IMR-90 (cell line): ENCODE measurements around the gene TTC28. TPM values are rescaled to one million over a fixed set of nuclear protein-coding genes. Genes with fewer than 3 reads are reported as not detected.

Experiments used
- ATAC-seq: fragments of 200-7000 bp; cut with Tn5 transposase; 2 replicates; pipeline ENCODE4 v1.9.1; 2020; ENCODE audit warnings: low read depth, mild to moderate bottlenecking, moderate library complexity
- BruUV-seq: library from RNA; stranded (reverse); fragments of 400-500 nt; replicated peaks from 2 replicates; lab custom pipeline; 2021; lab: Mats Ljungman, UMichigan
- CTCF ChIA-PET: fragments of 300-600 bp; formaldehyde crosslinking; extraction: SDS; loops from one replicate; lab custom pipeline; 2021; ENCODE audit warnings: antibody characterized with exemption; lab: Yijun Ruan, JAX
- POLR2A ChIA-PET: fragments of 300-600 bp; sonication (Branson Sonifier 250); formaldehyde crosslinking; loops from one replicate; lab custom pipeline; 2022; ENCODE audit warnings: antibody characterized with exemption; ENCODE audit not compliant: unreplicated experiment; lab: Charles Lee
- DNase-seq: peaks from one replicate; pipeline ENCODE4 v3.0.0; 2013
- H2AFZ ChIP-seq: replicated peaks from 2 replicates; pipeline ENCODE3; 2013; ENCODE audit warnings: low read length, mild to moderate bottlenecking; ENCODE audit not compliant: poor library complexity
- H2AK5ac ChIP-seq: 2 replicates; pipeline ENCODE4 v1.6.1; 2013; ENCODE audit warnings: low read depth, low read length, inconsistent platforms
- H2AK9ac ChIP-seq: replicated peaks from 2 replicates; pipeline ENCODE3; 2013; ENCODE audit warnings: mild to moderate bottlenecking, low read depth, low read length, moderate library complexity; ENCODE audit not compliant: poor library complexity
- H2BK120ac ChIP-seq: 2 replicates; pipeline ENCODE4 v1.6.1; 2013; ENCODE audit warnings: low read depth, low read length, inconsistent platforms
- H2BK15ac ChIP-seq: 3 replicates; pipeline ENCODE4 v1.6.1; 2013; ENCODE audit warnings: low read depth, low read length, inconsistent platforms
- H2BK20ac ChIP-seq: 2 replicates; pipeline ENCODE4 v1.6.1; 2013; ENCODE audit warnings: low read depth, mild to moderate bottlenecking, inconsistent platforms, low read length, moderate library complexity
- H2BK5ac ChIP-seq: 2 replicates; pipeline ENCODE4 v1.6.1; 2013; ENCODE audit warnings: mild to moderate bottlenecking, low read depth, low read length, inconsistent platforms; ENCODE audit not compliant: poor library complexity, severe bottlenecking
- H3K14ac ChIP-seq: replicated peaks from 2 replicates; pipeline ENCODE4 v1.6.1; 2013; ENCODE audit warnings: low read depth, low read length, inconsistent platforms
- H3K18ac ChIP-seq: 2 replicates; pipeline ENCODE4 v1.6.1; 2013; ENCODE audit warnings: low read depth, low read length, control low read depth
- H3K23ac ChIP-seq: 2 replicates; pipeline ENCODE4 v1.6.1; 2013; ENCODE audit warnings: low read depth, low read length, inconsistent platforms
- H3K27ac ChIP-seq: 2 replicates; pipeline ENCODE4 v1.5.1; 2013; ENCODE audit warnings: mild to moderate bottlenecking, control low read depth, low read length; ENCODE audit not compliant: insufficient read depth
- H3K27me3 ChIP-seq: 2 replicates; pipeline ENCODE4 v1.6.1; 2013; ENCODE audit warnings: low read length; ENCODE audit not compliant: control insufficient read depth, insufficient read depth
- H3K36me3 ChIP-seq: 2 replicates; pipeline ENCODE4 v1.6.1; 2013; ENCODE audit warnings: low read length, mixed read lengths; ENCODE audit not compliant: control insufficient read depth, insufficient read depth
- H3K4ac ChIP-seq: 2 replicates; pipeline ENCODE4 v1.6.1; 2013; ENCODE audit warnings: low read depth, low read length, inconsistent platforms
- H3K4me1 ChIP-seq: 2 replicates; pipeline ENCODE4 v1.6.1; 2013; ENCODE audit warnings: low read length, mixed read lengths; ENCODE audit not compliant: control insufficient read depth, insufficient read depth
- H3K4me2 ChIP-seq: 2 replicates; pipeline ENCODE4 v1.6.1; 2013; ENCODE audit warnings: low read depth, mild to moderate bottlenecking, control low read depth, low read length, moderate library complexity
- H3K4me3 ChIP-seq: 2 replicates; pipeline ENCODE4 v1.5.1; 2013; ENCODE audit warnings: low read depth, mild to moderate bottlenecking, control low read depth, low read length, moderate library complexity; ENCODE audit not compliant: insufficient read depth
- H3K56ac ChIP-seq: 2 replicates; pipeline ENCODE4 v1.6.1; 2013; ENCODE audit warnings: low read length, inconsistent platforms; ENCODE audit not compliant: insufficient read depth; ENCODE audit errors: extremely low read depth
- H3K79me1 ChIP-seq, 2 experiments: 2 replicates each; pipeline ENCODE4 v1.6.1; 2013; ENCODE audit warnings: low read length in 2 of 2, inconsistent platforms in 1 of 2, low read depth in 1 of 2
- H3K9ac ChIP-seq: 2 replicates; pipeline ENCODE4 v1.6.1; 2013; ENCODE audit warnings: low read depth, low read length, control low read depth
- H3K9me1 ChIP-seq: 2 replicates; pipeline ENCODE4 v1.6.1; 2013; ENCODE audit warnings: low read length, inconsistent platforms; ENCODE audit not compliant: insufficient read depth
- H3K9me3 ChIP-seq: 2 replicates; pipeline ENCODE4 v1.6.1; 2013; ENCODE audit warnings: low read length; ENCODE audit not compliant: control insufficient read depth, insufficient read depth
- H4K20me1 ChIP-seq: 2 replicates; pipeline ENCODE4 v1.6.1; 2013; ENCODE audit warnings: low read length, inconsistent platforms; ENCODE audit not compliant: insufficient read depth
- H4K5ac ChIP-seq: 2 replicates; pipeline ENCODE4 v1.6.1; 2013; ENCODE audit warnings: mild to moderate bottlenecking, low read depth, low read length, control low read depth
- H4K8ac ChIP-seq, 2 experiments: 2 replicates each; pipeline ENCODE4 v1.6.1; 2013; ENCODE audit warnings: low read depth in 2 of 2, low read length in 2 of 2, control low read depth in 1 of 2, inconsistent platforms in 1 of 2
- H4K91ac ChIP-seq: 2 replicates; pipeline ENCODE4 v1.6.1; 2013; ENCODE audit warnings: low read depth, low read length, inconsistent platforms; ENCODE audit not compliant: insufficient read depth
- BHLHE40 ChIP-seq: fragments of 150-350 bp; IDR thresholded peaks from 2 replicates; pipeline ENCODE4 v1.6.1; 2016; ENCODE audit warnings: mild to moderate bottlenecking, low read depth, low read length
- CEBPB ChIP-seq: IDR thresholded peaks from 2 replicates; pipeline ENCODE4 v1.6.1; 2012; ENCODE audit warnings: low read depth, low read length, improper control_type of control experiment
- CHD1 ChIP-seq: IDR thresholded peaks from 2 replicates; pipeline ENCODE4 v1.6.1; 2012; ENCODE audit warnings: low read depth, low read length, improper control_type of control experiment
- FOS ChIP-seq: fragments of 150-350 bp; IDR thresholded peaks from 2 replicates; pipeline ENCODE4 v1.6.1; 2016; ENCODE audit warnings: low read depth, low read length
- MAFK ChIP-seq: IDR thresholded peaks from 2 replicates; pipeline ENCODE4 v1.6.1; 2012; ENCODE audit warnings: low read depth, low read length, improper control_type of control experiment
- MAZ ChIP-seq: IDR thresholded peaks from 2 replicates; pipeline ENCODE4 v1.6.1; 2012; ENCODE audit warnings: low read depth, mild to moderate bottlenecking, low read length, improper control_type of control experiment, moderate library complexity, borderline replicate concordance
- MXI1 ChIP-seq: IDR thresholded peaks from 2 replicates; pipeline ENCODE4 v1.6.1; 2012; ENCODE audit warnings: low read depth, mild to moderate bottlenecking, low read length, moderate library complexity, borderline replicate concordance
- NFE2L2 ChIP-seq: fragments of 150-350 bp; IDR thresholded peaks from 2 replicates; pipeline ENCODE4 v1.6.1; 2016; ENCODE audit warnings: low read depth, mild to moderate bottlenecking, low read length
- POLR2A ChIP-seq: IDR thresholded peaks from 2 replicates; pipeline ENCODE4 v1.6.1; 2012; ENCODE audit warnings: mild to moderate bottlenecking, low read depth, low read length
- RAD21 ChIP-seq: IDR thresholded peaks from 2 replicates; pipeline ENCODE4 v1.6.1; 2012; ENCODE audit warnings: low read length, improper control_type of control experiment
- RCOR1 ChIP-seq: IDR thresholded peaks from 2 replicates; pipeline ENCODE4 v1.6.1; 2012; ENCODE audit warnings: mild to moderate bottlenecking, low read length, improper control_type of control experiment; ENCODE audit not compliant: insufficient replicate concordance
- RFX5 ChIP-seq: IDR thresholded peaks from 2 replicates; pipeline ENCODE4 v1.8.0; 2012; ENCODE audit warnings: low read depth, mild to moderate bottlenecking, low read length, moderate library complexity
- SMC3 ChIP-seq: fragments of 150-350 bp; IDR thresholded peaks from 2 replicates; pipeline ENCODE4 v1.6.1; 2016; ENCODE audit warnings: low read depth, mild to moderate bottlenecking, antibody characterized with exemption, low read length, moderate library complexity
- WGBS, 2 experiments: methylation state at CpG; one replicate each; pipeline versions ENCODE4 v1.1.5 to v1.1.7; 2013; ENCODE audit warnings: missing lambda C conversion rate in 2 of 2; ENCODE audit not compliant: insufficient read length in 1 of 2; ENCODE audit errors: extremely low coverage in 2 of 2; 5-methylcytosine and 5-hydroxymethylcytosine counted together
- dilution Hi-C: fragments of 300-500 bp; cut with HindIII; formaldehyde crosslinking; loops from one replicate; pipeline ENCODE4 v1.14.3; 2018; ENCODE audit warnings: low sequenced_read_pairs; ENCODE audit not compliant: unreplicated experiment
- in situ Hi-C: fragments of 300-500 bp; cut with MboI; formaldehyde crosslinking; loops from 3 replicates; pipeline ENCODE4 v1.14.3; 2019; ENCODE audit warnings: low sequenced_read_pairs, inconsistent platforms, mixed read lengths
- intact Hi-C: fragments of 100-400 bp; cut with micrococcal nuclease; formaldehyde crosslinking; loops from 2 replicates; pipeline ENCODE4 v1.10.0; 2022
- polyA plus RNA-seq, 3 experiments: library from polyadenylated mRNA; depleted of rRNA; stranded (reverse); fragments of >200 nt; gene quantifications; 2 replicates each; pipeline ENCODE4 v1.2.3, GENCODE V29; 2012; ENCODE audit warnings: low replicate concordance in 1 of 3
- total RNA-seq: library from RNA; depleted of rRNA; stranded (reverse); fragments of >200 nt; gene quantifications from 2 replicates; pipeline ENCODE4 v1.2.3, GENCODE V29; 2012
- TF ChIP-seq, protein P1 (sequence below): fragments of 150-350 bp; IDR thresholded peaks from 2 replicates; pipeline ENCODE4 v1.6.1; 2016; ENCODE audit warnings: low read depth, mild to moderate bottlenecking, low read length, moderate library complexity, borderline replicate concordance
- TF ChIP-seq, protein P2 (sequence below): fragments of 150-350 bp; IDR thresholded peaks from 2 replicates; pipeline ENCODE4 v1.6.1; 2017; ENCODE audit warnings: mild to moderate bottlenecking, antibody characterized with exemption, low read length, low read depth
- TF ChIP-seq, protein P3 (sequence below): conservative IDR thresholded peaks from 2 replicates; pipeline ENCODE4 v1.5.1; 2012; ENCODE audit warnings: mild to moderate bottlenecking, low read depth, low read length, improper control_type of control experiment

Gene TTC28
- total and polyA plus RNA-seq, 2 of the 4 experiments (the other 2 are of a cell fraction) = 5.6 to 13.3 TPM

DNA sequence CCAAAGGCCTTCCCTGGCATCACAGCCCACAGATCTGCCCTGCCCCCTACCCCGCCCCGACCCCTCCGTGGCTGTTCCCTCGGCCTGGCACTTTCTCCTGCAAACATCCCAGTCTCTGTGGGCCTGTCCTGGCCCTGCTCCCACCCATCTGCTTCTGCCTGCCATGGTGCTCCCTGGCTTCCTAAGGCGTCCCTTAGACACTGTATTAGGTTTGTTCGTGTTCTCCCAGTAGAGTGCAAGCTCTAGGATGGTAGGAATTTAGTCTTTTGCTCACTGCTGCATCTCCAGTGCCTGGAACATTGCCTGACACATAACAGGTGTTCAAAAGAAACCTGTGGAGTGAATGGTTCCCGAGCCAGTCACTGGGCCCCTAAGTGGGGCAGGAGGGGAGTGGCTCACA, 690.9 kb downstream of the TTC28 start:
- H3K18ac ChIP-seq = no peak overlapping the region
- H3K4me3 ChIP-seq = no peak overlapping the region
- peak overlapping the region; percentile 64; the same call in 1 of the 2 replicates for H2AK5ac ChIP-seq
- H3K4me1 ChIP-seq = peaks cover 13% of the 10 kb centered on the region
- no peak overlapping the region for H4K8ac ChIP-seq
- no TSS peak for BruUV-seq
- H2BK15ac ChIP-seq = no peak overlapping the region; the same call in 2 of the 3 replicates
- H2BK20ac ChIP-seq = no peak overlapping the region; the same call in 1 of the 2 replicates
- H3K9me1 ChIP-seq = peaks cover 25% of the 10 kb centered on the region
- no peak overlapping the region for H4K5ac ChIP-seq
- TF ChIP-seq NFE2L2 (no peak), RCOR1 (no peak), RAD21 (no peak), MAZ (no peak), FOS (no peak), CEBPB (no peak), RFX5 (no peak), MAFK (no peak), BHLHE40 (no peak), MXI1 (no peak), CHD1 (no peak), SMC3 (no peak), POLR2A (no peak)
- TF ChIP-seq, protein P1, sequence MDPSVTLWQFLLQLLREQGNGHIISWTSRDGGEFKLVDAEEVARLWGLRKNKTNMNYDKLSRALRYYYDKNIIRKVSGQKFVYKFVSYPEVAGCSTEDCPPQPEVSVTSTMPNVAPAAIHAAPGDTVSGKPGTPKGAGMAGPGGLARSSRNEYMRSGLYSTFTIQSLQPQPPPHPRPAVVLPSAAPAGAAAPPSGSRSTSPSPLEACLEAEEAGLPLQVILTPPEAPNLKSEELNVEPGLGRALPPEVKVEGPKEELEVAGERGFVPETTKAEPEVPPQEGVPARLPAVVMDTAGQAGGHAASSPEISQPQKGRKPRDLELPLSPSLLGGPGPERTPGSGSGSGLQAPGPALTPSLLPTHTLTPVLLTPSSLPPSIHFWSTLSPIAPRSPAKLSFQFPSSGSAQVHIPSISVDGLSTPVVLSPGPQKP = no peak
- TF ChIP-seq, protein P2, sequence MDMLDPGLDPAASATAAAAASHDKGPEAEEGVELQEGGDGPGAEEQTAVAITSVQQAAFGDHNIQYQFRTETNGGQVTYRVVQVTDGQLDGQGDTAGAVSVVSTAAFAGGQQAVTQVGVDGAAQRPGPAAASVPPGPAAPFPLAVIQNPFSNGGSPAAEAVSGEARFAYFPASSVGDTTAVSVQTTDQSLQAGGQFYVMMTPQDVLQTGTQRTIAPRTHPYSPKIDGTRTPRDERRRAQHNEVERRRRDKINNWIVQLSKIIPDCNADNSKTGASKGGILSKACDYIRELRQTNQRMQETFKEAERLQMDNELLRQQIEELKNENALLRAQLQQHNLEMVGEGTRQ = no peak
- TF ChIP-seq, protein P3, sequence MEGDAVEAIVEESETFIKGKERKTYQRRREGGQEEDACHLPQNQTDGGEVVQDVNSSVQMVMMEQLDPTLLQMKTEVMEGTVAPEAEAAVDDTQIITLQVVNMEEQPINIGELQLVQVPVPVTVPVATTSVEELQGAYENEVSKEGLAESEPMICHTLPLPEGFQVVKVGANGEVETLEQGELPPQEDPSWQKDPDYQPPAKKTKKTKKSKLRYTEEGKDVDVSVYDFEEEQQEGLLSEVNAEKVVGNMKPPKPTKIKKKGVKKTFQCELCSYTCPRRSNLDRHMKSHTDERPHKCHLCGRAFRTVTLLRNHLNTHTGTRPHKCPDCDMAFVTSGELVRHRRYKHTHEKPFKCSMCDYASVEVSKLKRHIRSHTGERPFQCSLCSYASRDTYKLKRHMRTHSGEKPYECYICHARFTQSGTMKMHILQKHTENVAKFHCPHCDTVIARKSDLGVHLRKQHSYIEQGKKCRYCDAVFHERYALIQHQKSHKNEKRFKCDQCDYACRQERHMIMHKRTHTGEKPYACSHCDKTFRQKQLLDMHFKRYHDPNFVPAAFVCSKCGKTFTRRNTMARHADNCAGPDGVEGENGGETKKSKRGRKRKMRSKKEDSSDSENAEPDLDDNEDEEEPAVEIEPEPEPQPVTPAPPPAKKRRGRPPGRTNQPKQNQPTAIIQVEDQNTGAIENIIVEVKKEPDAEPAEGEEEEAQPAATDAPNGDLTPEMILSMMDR = no peak
- no peak overlapping the region for H3K14ac ChIP-seq
- WGBS, 2 experiments = 94% methylated on average over 4 of the region's 7 CpGs; no CpG with 5 or more reads in 1 of the 2 experiments
- H3K79me1 ChIP-seq = peaks cover 0 to 5% of the 10 kb centered on the region in 2 experiments; a peak in 1 of 4 replicates
- H3K23ac ChIP-seq = no peak overlapping the region
- no peaks in the 10 kb centered on the region for H3K9me3 ChIP-seq
- in situ Hi-C loops = no loop called here
- ATAC-seq (no peak), DNase-seq (no peak)
- peak overlapping the region; percentile 20 for H3K4ac ChIP-seq
- no peak overlapping the region for H3K27ac ChIP-seq
- peak overlapping the region; percentile 67 for H4K91ac ChIP-seq
- POLR2A ChIA-PET = interaction anchor here (0.6 kb wide), 1 partner anchor 444 kb away, joined by 15 read pairs; no protein-coding TSS in a partner anchor
- no peak overlapping the region for H3K9ac ChIP-seq
- CTCF ChIA-PET = no interaction called here
- H4K20me1 ChIP-seq = no peaks in the 10 kb centered on the region
- no peak overlapping the region for H2AK9ac ChIP-seq
- no peak overlapping the region for H2BK5ac ChIP-seq
- intact Hi-C loops = no loop called here
- no peak overlapping the region for H3K56ac ChIP-seq
- dilution Hi-C loops = no loop called here
- H3K36me3 ChIP-seq = peaks cover 60% of the 10 kb centered on the region
- peak overlapping the region; percentile 19 for H2BK120ac ChIP-seq
- no peak overlapping the region for H3K4me2 ChIP-seq
- no peaks in the 10 kb centered on the region for H3K27me3 ChIP-seq
- H2AFZ ChIP-seq = no peak overlapping the region
